ENCODE results near the gene WWC2.

Gene WWC2

DNA sequence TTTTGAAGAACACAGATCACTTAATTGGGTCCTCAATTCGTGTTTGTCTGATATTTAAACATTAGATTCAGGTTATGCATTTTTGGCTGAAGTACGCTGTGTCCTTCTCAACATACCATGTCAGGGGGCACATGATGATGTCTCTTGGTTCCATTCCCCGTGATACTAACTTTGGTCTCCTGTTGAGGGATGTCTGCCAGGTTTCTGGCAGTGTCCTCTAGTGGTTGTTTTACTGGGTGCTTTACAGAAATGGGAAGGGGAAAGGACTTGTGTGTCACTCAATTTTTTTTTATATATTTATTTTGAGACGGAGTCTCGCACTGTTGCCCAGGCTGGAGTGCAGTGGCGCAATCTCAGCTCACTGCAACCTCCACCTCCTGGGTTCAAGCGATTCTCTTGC is 58.2 kb downstream of the WWC2 start:
- TF ChIP-seq GATA1 (IDR thresholded peaks at IDR 0.05; ENCODE audit: low read depth, low read length) (no peak), POLR2A (IDR thresholded peaks at IDR 0.05; ENCODE audit: low read length) (no peak)
- no peak for DNase-seq

DNA sequence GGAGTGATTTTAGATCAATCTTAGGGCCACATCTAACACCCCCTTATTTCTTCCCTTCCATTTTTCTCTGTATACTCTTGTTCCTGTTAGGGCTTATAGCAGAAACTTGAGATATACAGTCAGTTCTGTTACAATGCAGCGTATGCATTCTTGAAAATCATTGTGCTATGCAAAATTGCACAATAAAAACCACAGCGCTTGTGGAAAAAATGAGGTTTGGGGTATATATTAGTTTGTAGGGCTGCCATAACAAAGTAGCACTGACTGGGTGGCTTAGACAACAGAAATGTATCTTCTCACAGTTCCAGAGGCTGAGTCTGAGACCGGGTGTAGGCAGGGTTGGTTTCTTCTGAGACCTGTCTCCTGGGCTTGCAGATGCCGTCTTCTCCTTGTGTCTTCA is 59.0 kb downstream of the WWC2 start:
- no peak for TF ChIP-seq GATA1 (IDR thresholded peaks at IDR 0.05; ENCODE audit: low read depth, low read length)
- TF ChIP-seq POLR2A (IDR thresholded peaks at IDR 0.05; ENCODE audit: low read length), result no peak
- no peak for DNase-seq

DNA sequence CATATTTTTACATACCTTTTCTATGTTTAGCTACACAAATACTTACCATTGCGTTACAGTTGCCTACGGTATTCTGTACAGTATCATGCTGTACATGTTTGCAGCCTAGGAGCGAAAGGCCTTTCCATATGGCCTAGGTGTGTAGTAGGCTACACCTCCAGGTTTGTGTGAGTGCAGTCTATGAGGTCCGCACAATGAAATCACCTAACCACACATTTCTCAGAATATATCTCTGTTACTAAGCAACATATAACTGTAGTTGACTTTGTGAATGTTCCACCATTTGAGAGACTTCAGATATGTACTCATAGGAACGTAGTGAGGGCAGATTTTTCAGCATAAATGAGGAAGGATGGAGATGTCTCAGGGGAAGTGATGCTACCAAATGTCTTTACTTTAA is 62.6 kb downstream of the WWC2 start:
- DNase-seq, result no peak
- no peak for TF ChIP-seq POLR2A (IDR thresholded peaks at IDR 0.05; ENCODE audit: low read length)
- TF ChIP-seq GATA1 (IDR thresholded peaks at IDR 0.05; ENCODE audit: low read depth, low read length), result no peak

DNA sequence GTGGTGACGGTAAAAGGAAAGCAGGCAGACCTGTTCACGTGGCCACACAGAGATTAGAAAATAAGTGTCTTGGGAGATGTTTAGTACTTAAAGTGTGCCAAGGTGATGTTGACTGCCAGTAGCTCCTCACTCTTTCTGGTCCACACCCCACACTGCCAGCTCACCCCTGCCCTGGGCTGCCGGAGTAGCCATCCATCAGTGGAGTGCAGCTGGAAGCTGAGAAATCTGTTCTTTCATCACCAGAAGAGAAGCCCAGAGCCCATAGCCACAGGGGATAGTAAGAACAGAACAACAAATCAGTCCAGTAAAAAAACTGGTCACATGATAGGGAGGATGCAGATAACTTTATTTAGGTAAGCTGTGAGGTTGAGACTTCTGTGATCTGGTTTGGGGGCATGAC is 64.1 kb downstream of the WWC2 start:
- no peak for DNase-seq
- TF ChIP-seq GATA1 (IDR thresholded peaks at IDR 0.05; ENCODE audit: low read depth, low read length), result no peak
- TF ChIP-seq POLR2A (IDR thresholded peaks at IDR 0.05; ENCODE audit: low read length), result no peak

DNA sequence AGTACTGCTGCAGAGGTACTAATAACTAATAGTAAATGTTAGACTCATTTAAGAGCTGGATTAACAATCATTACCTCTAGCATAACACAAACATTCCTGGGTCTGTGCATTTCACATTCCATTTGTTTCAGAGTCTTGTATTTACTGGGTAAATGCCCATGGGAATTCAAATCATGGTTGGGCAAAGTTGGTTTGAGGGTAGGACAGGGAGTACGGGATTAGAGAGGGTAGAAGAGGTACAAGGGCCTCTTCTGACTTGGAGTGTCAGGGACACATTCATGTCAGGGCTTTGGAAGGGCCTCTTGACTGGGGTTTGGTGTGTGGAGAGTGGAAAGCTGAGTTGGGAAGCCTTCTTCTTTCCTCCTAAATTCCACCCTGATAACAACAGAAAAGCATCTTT is 65.9 kb downstream of the WWC2 start:
- DNase-seq, result no peak
- TF ChIP-seq POLR2A (IDR thresholded peaks at IDR 0.05; ENCODE audit: low read length) (no peak), GATA1 (IDR thresholded peaks at IDR 0.05; ENCODE audit: low read depth, low read length) (no peak)

DNA sequence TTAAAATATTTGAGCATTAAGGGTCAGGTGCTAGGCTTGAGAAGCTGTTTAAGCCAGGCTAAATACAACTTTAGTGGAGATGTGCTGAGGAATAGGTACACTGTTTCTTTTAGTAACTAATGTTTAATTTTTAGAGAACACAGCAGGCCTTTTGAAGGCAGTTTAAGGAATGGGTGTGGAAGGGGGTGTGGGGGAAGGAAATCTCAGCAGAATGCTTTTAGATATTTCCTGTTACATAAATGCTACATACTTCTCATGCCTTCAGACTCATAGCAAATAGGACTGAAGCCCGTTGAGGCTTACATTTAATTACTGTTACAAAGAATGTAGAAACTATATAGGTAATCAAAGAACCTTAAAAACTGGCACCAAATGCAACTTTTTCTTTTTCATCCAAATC is 66.3 kb downstream of the WWC2 start:
- DNase-seq, result no peak
- TF ChIP-seq GATA1 (IDR thresholded peaks at IDR 0.05; ENCODE audit: low read depth, low read length), result no peak

DNA sequence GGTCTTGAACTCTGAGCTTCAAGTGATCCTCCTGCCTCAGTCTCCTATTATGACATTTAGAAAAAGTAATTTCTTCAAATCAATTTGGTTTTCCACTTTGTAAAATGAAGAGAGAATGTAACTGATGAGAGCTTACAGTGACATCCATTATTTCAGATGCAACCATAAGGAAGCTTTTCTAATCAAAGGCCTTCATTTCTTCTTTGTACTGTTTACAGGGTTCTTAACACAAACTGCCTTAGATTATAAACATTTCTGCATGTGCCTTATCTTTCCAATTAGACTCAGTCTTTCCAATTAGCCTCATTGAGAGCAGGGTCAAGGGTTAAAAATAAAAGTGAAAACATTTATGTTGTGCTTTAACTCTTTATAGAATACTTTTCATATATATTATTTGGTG is 71.8 kb downstream of the WWC2 start:
- TF ChIP-seq GATA1 (IDR thresholded peaks at IDR 0.05; ENCODE audit: low read depth, low read length) (no peak), POLR2A (IDR thresholded peaks at IDR 0.05; ENCODE audit: low read length) (no peak)
- no peak for DNase-seq

DNA sequence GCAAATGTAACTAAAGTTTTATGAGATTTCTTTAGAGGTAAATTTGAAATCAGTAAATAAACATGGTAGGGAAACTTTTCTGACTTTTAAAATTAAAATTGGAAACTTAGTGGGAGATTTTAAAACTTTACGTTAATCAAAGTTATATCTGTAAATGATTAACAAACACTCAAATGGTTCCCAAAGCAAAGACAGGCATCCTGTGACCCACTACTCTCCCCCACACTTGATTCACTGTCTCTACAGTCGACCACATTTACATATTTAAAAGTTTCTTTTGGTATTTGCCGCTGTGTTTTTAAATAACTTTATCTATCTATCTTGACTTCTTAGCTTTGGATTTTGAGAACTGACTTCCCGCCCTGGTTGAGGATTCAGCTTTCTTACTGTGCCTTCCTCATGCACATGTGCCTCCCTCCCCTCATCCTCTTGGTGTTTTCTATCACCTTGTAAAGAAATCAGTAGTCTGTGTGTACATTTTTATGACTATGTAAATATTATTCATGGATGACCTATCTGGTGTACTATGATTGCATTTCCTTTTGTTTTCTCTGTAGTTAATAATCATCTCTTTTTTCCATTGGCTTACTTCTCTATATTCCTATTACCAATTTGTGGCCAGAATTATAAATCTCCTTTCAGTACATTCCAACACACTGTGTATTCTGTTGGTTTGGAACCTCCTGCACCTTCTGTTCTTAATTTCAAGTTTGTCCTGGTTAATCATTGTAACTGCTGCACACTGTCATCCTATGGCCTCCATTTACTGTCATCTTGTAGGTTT is 72.6 kb downstream of the WWC2 start:
- TF ChIP-seq POLR2A (IDR thresholded peaks at IDR 0.05; ENCODE audit: low read length), result no peak
- TF ChIP-seq GATA1 (IDR thresholded peaks at IDR 0.05; ENCODE audit: low read depth, low read length), result no peak
- no peak for DNase-seq

DNA sequence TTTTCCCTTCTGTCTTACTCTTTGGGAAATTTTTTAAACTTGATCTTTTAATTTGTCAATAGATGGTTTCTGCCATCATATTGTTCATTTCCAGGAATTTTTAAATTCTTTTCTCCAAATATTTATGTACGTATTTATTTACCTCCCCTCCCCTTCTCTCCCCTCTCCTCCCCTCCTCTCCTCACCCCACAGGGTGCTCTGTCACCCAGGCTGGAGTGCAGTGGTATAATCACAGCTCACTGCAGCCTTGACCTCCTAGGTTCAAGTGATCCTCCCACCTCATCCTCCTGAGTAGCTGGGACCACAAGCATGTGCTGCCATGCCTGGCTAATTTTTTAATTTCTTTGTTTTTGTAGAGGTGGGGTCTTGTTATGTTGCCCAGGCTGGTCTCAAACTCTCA is 73.8 kb downstream of the WWC2 start:
- DNase-seq, result no peak
- no peak for TF ChIP-seq GATA1 (IDR thresholded peaks at IDR 0.05; ENCODE audit: low read depth, low read length)
- no peak for TF ChIP-seq POLR2A (IDR thresholded peaks at IDR 0.05; ENCODE audit: low read length)

DNA sequence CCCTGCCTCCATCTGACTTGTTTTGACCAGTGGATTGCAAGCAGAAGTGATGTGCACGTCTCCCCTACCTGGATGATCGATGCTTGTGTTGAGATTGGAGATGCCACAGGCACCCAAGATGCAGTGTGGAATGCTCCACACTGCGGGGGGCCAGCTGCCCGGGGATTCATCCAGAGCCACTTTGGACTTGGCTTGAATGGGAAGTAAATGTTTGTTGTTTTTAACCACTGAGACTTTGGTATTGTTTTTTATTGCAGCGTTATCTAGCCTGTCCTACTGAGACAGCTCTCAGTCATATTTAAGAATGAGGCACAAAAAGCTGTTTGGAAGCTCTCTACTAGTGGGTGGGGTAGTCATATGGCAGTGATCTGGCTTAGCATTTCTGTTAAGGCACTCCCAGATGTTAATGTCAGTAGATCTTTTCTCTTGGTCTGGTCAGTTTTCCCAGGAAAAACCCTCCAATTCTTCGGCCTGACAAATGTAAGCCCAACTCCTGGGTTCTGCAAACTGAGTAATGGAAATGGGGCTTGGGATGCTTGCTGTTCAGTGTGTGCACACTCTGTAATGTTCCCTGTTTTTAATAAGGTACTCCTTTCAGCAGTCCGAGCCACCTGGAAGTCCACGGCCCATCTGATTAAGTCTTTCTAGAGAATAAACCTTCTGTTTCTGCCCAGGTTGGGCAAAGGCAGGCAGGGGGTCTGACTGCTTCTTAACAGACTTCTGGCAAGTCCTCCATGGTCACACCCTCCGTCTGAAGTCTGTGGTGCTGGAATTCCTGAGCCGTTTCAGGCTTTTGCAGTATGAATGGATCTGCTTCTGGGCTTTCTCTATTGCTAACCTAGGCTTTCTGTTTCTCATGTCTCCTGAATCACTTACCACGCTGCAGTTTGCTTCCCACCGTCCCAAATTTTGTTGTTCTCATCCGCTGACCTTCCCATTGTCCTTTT is 74.8 kb downstream of the WWC2 start:
- TF ChIP-seq POLR2A (IDR thresholded peaks at IDR 0.05; ENCODE audit: low read length) (no peak), GATA1 (IDR thresholded peaks at IDR 0.05; ENCODE audit: low read depth, low read length) (no peak)
- no peak for DNase-seq

DNA sequence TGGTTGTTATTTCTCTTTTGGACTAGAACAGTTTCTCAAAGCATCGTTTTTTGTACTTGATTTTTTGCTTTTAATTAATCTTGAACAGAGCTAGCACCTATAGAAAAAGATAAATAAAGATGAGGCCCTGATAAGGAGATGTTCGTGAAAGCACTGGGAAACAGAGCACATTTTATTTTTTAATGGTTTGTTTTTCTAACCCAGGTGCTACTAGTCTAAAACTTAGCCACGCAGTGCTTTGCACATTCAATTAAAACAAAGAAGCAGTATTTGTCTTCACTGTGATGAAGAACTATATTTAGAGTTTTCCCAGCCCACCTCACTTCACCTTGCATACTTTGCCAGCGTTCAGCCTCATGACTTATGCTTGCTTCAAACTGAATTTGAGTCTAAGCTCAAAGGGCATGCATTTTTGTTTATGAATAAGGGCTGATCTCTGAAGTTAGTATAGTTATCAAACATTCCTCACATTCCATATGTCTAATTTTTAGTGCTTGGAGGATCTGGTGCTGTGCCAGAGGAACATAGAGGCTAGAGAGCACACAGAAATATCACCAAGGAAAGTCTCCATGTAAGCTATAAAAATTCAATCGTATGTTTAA is 76.7 kb downstream of the WWC2 start:
- DNase-seq, result no peak
- no peak for TF ChIP-seq POLR2A (IDR thresholded peaks at IDR 0.05; ENCODE audit: low read length)
- TF ChIP-seq GATA1 (IDR thresholded peaks at IDR 0.05; ENCODE audit: low read depth, low read length), result no peak

DNA sequence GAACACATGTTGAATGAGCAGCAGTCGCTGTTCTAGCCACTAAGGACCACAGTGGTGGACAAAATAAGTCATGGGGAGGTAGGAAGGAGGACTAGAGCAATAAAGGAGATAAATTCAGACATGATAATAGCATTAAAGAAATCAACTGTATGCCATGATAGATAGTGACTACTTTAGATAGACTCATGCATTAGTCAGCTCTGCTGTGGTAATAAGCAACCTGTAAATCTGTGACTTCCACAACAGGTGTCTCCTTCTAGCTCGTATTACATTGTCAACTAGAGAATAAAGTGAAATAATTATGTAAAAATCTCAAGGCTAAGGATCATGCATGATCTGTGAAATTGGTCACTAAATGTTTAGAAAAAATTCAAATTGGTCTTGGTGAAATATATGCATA is 77.9 kb downstream of the WWC2 start:
- no peak for TF ChIP-seq GATA1 (IDR thresholded peaks at IDR 0.05; ENCODE audit: low read depth, low read length)
- TF ChIP-seq POLR2A (IDR thresholded peaks at IDR 0.05; ENCODE audit: low read length), result no peak
- no peak for DNase-seq

DNA sequence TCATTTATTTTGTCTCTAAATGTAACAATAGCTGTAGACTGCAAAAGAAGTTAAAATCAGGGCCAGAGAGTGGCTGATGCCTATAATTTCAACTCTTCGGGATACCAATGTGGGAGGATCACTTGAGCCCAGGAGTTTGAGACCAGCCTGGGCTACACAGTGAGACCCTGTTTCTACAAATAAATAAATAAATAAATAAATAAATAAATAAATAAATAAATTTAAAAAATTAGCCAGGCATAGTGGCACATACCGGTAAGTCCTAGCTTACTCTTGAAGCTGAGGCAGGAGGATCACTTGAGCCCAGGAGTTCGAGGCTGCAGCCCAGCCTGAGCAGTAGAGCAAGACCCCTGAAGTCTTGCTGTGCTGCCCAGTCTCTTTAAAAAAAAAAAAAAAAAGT is 79.1 kb downstream of the WWC2 start:
- no peak for DNase-seq
- TF ChIP-seq POLR2A (IDR thresholded peaks at IDR 0.05; ENCODE audit: low read length) (no peak), GATA1 (IDR thresholded peaks at IDR 0.05; ENCODE audit: low read depth, low read length) (no peak)

DNA sequence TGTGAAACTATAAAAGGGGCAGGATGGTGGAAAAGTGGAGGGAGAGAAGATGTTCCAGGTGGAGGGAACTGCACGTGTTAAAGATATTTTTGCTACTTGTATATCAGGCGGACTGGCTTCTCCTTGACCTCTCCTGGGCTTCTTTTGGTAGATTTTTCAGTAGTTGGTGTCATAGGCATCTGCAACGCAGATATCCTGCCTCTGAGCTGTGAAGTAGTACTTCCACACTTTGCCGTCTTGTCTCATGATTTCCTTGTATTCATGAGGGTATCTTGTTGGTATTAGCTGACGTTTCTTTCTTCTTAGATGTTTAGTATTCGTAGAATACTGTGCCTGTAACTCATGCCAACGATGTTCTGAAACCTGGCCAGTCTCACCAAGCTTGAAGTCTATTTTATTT is 81.0 kb downstream of the WWC2 start:
- TF ChIP-seq GATA1 (IDR thresholded peaks at IDR 0.05; ENCODE audit: low read depth, low read length), result no peak
- TF ChIP-seq POLR2A (IDR thresholded peaks at IDR 0.05; ENCODE audit: low read length), result no peak
- DNase-seq, result no peak

All from erythroblast (primary cell).